HepG2 (cell line): ENCODE results near the gene SIX3. TPM values are rescaled to one million over a fixed set of nuclear protein-coding genes. Genes with fewer than 3 reads are reported as not detected.

Experiments
- EP300 ChIP-seq, 3 experiments: sonication (generic) in 1 of 3; formaldehyde crosslinking in 1 of 3; IDR thresholded peaks; 2 replicates each; pipeline versions ENCODE4 v1.5.1 to v1.6.1; 2011 to 2020; ENCODE audit warnings: low read depth in 2 of 3, low read length in 2 of 3, borderline replicate concordance in 1 of 3, improper control_type of control experiment in 1 of 3, mild to moderate bottlenecking in 1 of 3, missing genetic modification reagents in 1 of 3, moderate library complexity in 1 of 3
- FOXJ3 ChIP-seq: sonication (generic); formaldehyde crosslinking; IDR thresholded peaks from 2 replicates; pipeline ENCODE4 v1.4.0; 2020; ENCODE audit warnings: missing genetic modification reagents, mild to moderate bottlenecking, borderline replicate concordance
- GABPB1 ChIP-seq: IDR thresholded peaks from 2 replicates; pipeline ENCODE4 v1.6.1; 2016; ENCODE audit warnings: mild to moderate bottlenecking, missing genetic modification reagents, moderate library complexity, missing compliant biosample characterization
- HOXA3 ChIP-seq: sonication (generic); formaldehyde crosslinking; IDR thresholded peaks from 2 replicates; pipeline ENCODE4 v1.5.0; 2020; ENCODE audit warnings: missing genetic modification reagents
- KMT2B ChIP-seq: IDR thresholded peaks from 2 replicates; pipeline ENCODE4 v1.6.1; 2016; ENCODE audit warnings: missing genetic modification reagents, missing compliant biosample characterization
- MXI1 ChIP-seq: IDR thresholded peaks from 3 replicates; pipeline ENCODE4 v1.6.1; 2012; ENCODE audit warnings: low read depth, low read length, inconsistent platforms, borderline replicate concordance
- RELA ChIP-seq: sonication (generic); formaldehyde crosslinking; IDR thresholded peaks from 2 replicates; pipeline ENCODE4 v1.4.0; 2020; ENCODE audit warnings: missing genetic modification reagents
- STAT5B ChIP-seq: sonication (generic); formaldehyde crosslinking; IDR thresholded peaks from 2 replicates; pipeline ENCODE4 v1.4.0; 2020; ENCODE audit warnings: missing genetic modification reagents
- ZFX ChIP-seq: sonication (generic); formaldehyde crosslinking; IDR thresholded peaks from 2 replicates; pipeline ENCODE4 v1.4.0; 2020; ENCODE audit warnings: mild to moderate bottlenecking, low read depth, missing genetic modification reagents, moderate library complexity
- ZKSCAN8 ChIP-seq: IDR thresholded peaks from 2 replicates; pipeline ENCODE4 v1.6.1; 2016; ENCODE audit warnings: borderline replicate concordance, missing genetic modification reagents, missing compliant biosample characterization
- ZNF10 ChIP-seq: sonication (generic); formaldehyde crosslinking; IDR thresholded peaks from 2 replicates; pipeline ENCODE4 v1.4.0; 2020; ENCODE audit warnings: mild to moderate bottlenecking, low read depth, missing genetic modification reagents, borderline replicate concordance
- ZNF292 ChIP-seq: sonication (generic); formaldehyde crosslinking; IDR thresholded peaks from 2 replicates; pipeline ENCODE4 v1.8.1; 2022; ENCODE audit warnings: mild to moderate bottlenecking, low read depth, missing genetic modification reagents, borderline replicate concordance
- ZNF550 ChIP-seq: sonication (generic); formaldehyde crosslinking; IDR thresholded peaks from 2 replicates; pipeline ENCODE4 v1.4.0; 2020; ENCODE audit warnings: mild to moderate bottlenecking, missing genetic modification reagents, borderline replicate concordance
- ZNF569 ChIP-seq: sonication (generic); formaldehyde crosslinking; IDR thresholded peaks from 2 replicates; pipeline ENCODE4 v1.5.0; 2020; ENCODE audit warnings: mild to moderate bottlenecking, missing genetic modification reagents, moderate library complexity, borderline replicate concordance
- ZNF652 ChIP-seq: IDR thresholded peaks from 2 replicates; pipeline ENCODE4 v1.6.1; 2016; ENCODE audit warnings: low read depth, borderline replicate concordance
- polyA plus RNA-seq, 8 experiments: library from polyadenylated mRNA; depleted of rRNA in 3 of 8; stranded (reverse) in 7 of 8; unstranded in 1 of 8; fragments of >200 nt; fragmentation: Illumina TruSeq in 4 of 8; extraction: Trizol in 4 of 8; gene quantifications; 2 replicates each; pipeline versions ENCODE4 v1.2.1 to v1.2.3, GENCODE V29; 2011 to 2016; ENCODE audit warnings: low read depth in 4 of 8, missing spikeins in 1 of 8, mixed read lengths in 1 of 8; ENCODE audit not compliant: insufficient read depth in 1 of 8
- total RNA-seq, 5 experiments: library from RNA; depleted of rRNA; stranded (reverse); fragments of >200 nt; fragmentation: Illumina TruSeq; extraction: Trizol; gene quantifications; 2 replicates each; pipeline ENCODE4 v1.2.3, GENCODE V29; 2016; ENCODE audit warnings: low read depth in 1 of 5
- TF ChIP-seq, protein P1 (sequence below): sonication (generic); formaldehyde crosslinking; IDR thresholded peaks from 2 replicates; pipeline ENCODE4 v1.4.0; 2020; ENCODE audit warnings: missing genetic modification reagents
- TF ChIP-seq, protein P2 (sequence below): sonication (generic); formaldehyde crosslinking; IDR thresholded peaks from 2 replicates; pipeline ENCODE4 v1.4.0; 2020; ENCODE audit warnings: missing genetic modification reagents
- TF ChIP-seq, protein P3 (sequence below): fragments of 450-650 bp; IDR thresholded peaks from 2 replicates; pipeline ENCODE4 v1.6.1; 2017; ENCODE audit warnings: mild to moderate bottlenecking
- TF ChIP-seq, protein P4 (sequence below): sonication (generic); formaldehyde crosslinking; IDR thresholded peaks from 2 replicates; pipeline ENCODE4 v1.5.0; 2020; ENCODE audit warnings: missing genetic modification reagents, mild to moderate bottlenecking, borderline replicate concordance
- TF ChIP-seq, protein P5 (sequence below): sonication (generic); formaldehyde crosslinking; IDR thresholded peaks from 2 replicates; pipeline ENCODE4 v1.8.1; 2023; ENCODE audit warnings: mild to moderate bottlenecking, missing genetic modification reagents

Gene SIX3
- total and polyA plus RNA-seq, 2 of the 13 experiments (the other 11 are each of a cell fraction or from before 2014, with no cell fraction given) = not detected

DNA sequence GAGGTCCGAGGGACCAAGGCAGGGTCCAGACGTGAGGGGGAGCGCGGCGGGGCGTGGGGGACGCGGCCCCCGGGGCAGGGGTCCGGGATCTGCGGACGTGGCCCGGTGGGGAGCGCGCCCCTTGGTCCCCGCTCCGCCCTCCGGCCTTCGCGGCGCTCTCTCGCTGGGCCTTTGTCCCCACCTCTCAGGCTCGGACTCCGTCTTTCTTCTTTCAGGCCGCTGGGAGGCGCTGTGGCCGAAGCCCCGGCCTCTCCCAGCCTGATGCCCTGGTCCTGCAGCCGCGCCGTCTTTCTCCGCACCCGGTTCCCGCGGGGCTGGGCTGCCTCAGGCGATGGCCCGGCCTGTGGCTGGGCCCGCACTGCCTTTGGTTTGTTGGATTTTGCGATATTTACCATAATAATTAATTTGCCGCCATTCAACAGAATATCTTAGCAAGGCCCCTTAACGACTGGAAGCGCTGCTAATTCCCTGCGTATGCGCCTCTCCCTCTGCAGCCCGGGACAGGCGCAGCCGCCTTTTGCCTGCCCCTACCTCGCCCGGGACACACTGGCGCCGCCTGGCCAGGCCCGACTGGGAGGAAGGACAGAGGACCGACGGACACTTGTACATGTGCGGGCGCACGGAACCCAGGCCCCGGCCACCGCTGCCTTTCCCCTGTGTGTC, 10.8 kb downstream of the SIX3 start (continued):
- TF ChIP-seq, protein P1, sequence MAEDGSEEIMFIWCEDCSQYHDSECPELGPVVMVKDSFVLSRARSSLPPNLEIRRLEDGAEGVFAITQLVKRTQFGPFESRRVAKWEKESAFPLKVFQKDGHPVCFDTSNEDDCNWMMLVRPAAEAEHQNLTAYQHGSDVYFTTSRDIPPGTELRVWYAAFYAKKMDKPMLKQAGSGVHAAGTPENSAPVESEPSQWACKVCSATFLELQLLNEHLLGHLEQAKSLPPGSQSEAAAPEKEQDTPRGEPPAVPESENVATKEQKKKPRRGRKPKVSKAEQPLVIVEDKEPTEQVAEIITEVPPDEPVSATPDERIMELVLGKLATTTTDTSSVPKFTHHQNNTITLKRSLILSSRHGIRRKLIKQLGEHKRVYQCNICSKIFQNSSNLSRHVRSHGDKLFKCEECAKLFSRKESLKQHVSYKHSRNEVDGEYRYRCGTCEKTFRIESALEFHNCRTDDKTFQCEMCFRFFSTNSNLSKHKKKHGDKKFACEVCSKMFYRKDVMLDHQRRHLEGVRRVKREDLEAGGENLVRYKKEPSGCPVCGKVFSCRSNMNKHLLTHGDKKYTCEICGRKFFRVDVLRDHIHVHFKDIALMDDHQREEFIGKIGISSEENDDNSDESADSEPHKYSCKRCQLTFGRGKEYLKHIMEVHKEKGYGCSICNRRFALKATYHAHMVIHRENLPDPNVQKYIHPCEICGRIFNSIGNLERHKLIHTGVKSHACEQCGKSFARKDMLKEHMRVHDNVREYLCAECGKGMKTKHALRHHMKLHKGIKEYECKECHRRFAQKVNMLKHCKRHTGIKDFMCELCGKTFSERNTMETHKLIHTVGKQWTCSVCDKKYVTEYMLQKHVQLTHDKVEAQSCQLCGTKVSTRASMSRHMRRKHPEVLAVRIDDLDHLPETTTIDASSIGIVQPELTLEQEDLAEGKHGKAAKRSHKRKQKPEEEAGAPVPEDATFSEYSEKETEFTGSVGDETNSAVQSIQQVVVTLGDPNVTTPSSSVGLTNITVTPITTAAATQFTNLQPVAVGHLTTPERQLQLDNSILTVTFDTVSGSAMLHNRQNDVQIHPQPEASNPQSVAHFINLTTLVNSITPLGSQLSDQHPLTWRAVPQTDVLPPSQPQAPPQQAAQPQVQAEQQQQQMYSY (CRISPR knock-in tag) = no peak
- TF ChIP-seq EP300 (IDR thresholded peaks at IDR 0.05; ENCODE audit: low read depth in 2 of 2, low read length in 2 of 2) (no peak), EP300 (CRISPR knock-in tag; IDR thresholded peaks at IDR 0.05; ENCODE audit: borderline replicate concordance) (no peak), MXI1 (no peak; the same call in 2 of the 3 replicates), RELA (CRISPR knock-in tag) (no peak), ZKSCAN8 (no peak), FOXJ3 (CRISPR knock-in tag) (no peak), ZNF569 (no peak), ZNF10 (CRISPR knock-in tag) (no peak), HOXA3 (CRISPR knock-in tag) (no peak; the same call in 1 of the 2 replicates), ZFX (CRISPR knock-in tag) (peak; percentile 85), KMT2B (CRISPR knock-in tag) (no peak), ZNF292 (CRISPR knock-in tag) (no peak), ZNF550 (CRISPR knock-in tag) (0 out of 2 replicates have a peak, but pooled peaks have one; percentile 26), ZNF652 (no peak), STAT5B (CRISPR knock-in tag) (no peak), GABPB1 (CRISPR knock-in tag) (peak; percentile 61)
- TF ChIP-seq, protein P2, sequence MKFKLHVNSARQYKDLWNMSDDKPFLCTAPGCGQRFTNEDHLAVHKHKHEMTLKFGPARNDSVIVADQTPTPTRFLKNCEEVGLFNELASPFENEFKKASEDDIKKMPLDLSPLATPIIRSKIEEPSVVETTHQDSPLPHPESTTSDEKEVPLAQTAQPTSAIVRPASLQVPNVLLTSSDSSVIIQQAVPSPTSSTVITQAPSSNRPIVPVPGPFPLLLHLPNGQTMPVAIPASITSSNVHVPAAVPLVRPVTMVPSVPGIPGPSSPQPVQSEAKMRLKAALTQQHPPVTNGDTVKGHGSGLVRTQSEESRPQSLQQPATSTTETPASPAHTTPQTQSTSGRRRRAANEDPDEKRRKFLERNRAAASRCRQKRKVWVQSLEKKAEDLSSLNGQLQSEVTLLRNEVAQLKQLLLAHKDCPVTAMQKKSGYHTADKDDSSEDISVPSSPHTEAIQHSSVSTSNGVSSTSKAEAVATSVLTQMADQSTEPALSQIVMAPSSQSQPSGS = no peak
- TF ChIP-seq, protein P3, sequence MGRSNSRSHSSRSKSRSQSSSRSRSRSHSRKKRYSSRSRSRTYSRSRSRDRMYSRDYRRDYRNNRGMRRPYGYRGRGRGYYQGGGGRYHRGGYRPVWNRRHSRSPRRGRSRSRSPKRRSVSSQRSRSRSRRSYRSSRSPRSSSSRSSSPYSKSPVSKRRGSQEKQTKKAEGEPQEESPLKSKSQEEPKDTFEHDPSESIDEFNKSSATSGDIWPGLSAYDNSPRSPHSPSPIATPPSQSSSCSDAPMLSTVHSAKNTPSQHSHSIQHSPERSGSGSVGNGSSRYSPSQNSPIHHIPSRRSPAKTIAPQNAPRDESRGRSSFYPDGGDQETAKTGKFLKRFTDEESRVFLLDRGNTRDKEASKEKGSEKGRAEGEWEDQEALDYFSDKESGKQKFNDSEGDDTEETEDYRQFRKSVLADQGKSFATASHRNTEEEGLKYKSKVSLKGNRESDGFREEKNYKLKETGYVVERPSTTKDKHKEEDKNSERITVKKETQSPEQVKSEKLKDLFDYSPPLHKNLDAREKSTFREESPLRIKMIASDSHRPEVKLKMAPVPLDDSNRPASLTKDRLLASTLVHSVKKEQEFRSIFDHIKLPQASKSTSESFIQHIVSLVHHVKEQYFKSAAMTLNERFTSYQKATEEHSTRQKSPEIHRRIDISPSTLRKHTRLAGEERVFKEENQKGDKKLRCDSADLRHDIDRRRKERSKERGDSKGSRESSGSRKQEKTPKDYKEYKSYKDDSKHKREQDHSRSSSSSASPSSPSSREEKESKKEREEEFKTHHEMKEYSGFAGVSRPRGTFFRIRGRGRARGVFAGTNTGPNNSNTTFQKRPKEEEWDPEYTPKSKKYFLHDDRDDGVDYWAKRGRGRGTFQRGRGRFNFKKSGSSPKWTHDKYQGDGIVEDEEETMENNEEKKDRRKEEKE = no peak
- TF ChIP-seq, protein P4, sequence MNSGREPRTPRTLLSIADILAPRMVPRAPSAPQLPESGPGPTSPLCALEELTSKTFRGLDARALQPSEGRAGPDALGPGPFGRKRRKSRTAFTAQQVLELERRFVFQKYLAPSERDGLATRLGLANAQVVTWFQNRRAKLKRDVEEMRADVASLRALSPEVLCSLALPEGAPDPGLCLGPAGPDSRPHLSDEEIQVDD (CRISPR knock-in tag) = no peak
- TF ChIP-seq, protein P5, sequence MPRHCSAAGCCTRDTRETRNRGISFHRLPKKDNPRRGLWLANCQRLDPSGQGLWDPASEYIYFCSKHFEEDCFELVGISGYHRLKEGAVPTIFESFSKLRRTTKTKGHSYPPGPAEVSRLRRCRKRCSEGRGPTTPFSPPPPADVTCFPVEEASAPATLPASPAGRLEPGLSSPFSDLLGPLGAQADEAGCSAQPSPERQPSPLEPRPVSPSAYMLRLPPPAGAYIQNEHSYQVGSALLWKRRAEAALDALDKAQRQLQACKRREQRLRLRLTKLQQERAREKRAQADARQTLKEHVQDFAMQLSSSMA (CRISPR knock-in tag) = no peak
